Activated CD8-positive, alpha-beta memory T cell treated with anti-CD3 and anti-CD28 coated beads, Interleukin-2, amount 50 U/mL, for 4 hours (primary cell): ENCODE results near the gene SLC6A18.
"Not testable (repeated sequence)": the region's sequence is repeated elsewhere in the genome, so short reads cannot be mapped to it uniquely, and the experiment has no call there.

Experiments used
- DNase-seq: peaks from one replicate; pipeline ENCODE4 v3.0.0-alpha.2; 2020

SLC6A18 gene

GRCh38 chr5:1259806-1260480 is 34.8 kb downstream of the SLC6A18 start:
- DNase-seq, result no peak

- no peak for DNase-seq
Observed at GRCh38 chr5:1261643-1262042, 36.5 kb downstream of the SLC6A18 start.

GRCh38 chr5:1262381-1262780 is 37.2 kb downstream of the SLC6A18 start:
- DNase-seq, result no peak

DNA sequence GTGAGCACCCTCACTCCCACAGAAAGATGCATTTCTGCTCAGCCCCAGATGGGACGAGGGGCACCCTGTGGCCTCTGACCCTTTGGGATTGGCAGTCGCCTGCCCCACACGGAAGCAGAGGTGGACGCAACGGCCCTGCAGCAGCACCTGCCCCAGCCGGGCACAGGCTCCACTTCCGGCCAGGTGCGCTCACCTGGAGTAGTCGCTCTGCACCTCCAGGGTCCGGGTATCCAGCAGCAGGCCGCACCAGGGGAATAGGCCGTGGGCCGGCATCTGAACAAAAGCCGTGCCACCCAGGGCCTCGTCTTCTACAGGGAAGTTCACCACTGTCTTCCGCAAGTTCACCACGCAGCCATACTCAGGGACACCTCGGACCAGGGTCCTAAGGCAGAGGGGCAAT is 39.0 kb downstream of the SLC6A18 start:
- DNase-seq, result no peak

GRCh38 chr5:1265026-1265425 is 39.8 kb downstream of the SLC6A18 start:
- no peak for DNase-seq

DNA sequence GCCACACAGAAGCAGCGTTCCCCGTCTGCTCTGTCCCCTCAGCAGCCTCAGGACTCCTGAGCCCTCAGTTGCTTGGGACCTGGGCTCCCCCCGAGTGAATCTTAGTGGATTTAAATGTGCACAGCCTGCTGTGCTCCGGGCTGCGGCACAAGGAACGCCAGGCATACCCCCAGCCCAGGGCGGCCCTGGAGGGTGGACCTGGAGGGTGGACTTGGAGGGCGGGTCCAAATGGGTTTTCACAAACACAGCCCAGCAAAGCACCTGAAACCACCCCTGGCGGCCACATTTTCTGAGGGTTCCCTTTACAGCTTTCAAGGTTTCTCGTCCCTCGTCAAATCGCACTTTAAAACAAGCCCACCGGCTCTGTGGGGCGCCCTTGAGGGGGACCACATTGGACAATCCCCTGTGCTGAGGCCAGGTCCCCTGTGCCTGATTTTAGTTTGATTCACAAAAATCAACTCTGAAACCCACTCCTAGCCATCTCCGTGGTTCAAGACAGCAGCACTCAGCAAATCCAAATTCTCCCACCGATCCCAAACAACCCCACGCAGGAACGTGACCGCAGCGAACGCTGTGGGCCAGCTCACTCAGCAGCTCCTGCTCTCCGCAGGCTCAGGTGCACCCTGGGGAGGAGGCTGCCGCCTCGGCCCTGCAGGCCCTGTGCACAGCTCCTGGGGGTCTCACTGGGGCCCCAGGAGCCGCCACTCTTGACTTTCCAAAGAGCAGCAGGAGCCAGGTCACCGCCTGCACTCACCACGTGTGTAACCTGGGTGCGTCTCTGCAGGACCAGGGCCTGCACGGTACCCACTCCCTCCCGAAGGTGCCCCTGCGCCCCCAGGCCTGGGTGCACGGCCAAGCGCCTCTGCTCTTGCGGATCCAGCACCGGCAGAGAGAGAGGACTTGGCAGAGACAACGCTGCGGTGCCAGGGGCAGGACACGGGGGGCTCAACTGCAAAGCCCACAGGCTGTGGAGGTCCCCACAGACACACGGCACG is 40.6 kb downstream of the SLC6A18 start:
- no peak for DNase-seq

DNA sequence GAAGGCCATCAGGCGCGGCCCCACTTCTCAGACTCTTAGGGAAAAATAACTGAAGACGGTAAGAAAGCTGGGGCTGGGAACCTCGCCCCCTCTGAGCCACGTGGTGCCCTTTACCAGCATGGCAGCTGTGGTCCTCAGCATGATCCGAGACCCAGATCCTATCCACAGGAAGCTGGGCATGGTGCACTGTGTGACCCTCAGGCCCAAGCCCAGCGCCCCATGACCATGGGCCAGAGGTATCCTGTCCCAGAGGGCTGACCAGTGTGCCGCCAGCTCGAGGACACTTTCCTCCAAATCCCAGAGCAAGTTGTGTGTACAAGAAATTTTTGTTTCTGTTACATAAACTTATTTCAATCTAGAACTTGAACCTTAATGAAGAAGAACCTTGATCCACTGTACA is 41.6 kb downstream of the SLC6A18 start:
- DNase-seq, result no peak

- DNase-seq, result not testable (repeated sequence)
Observed at GRCh38 chr5:1267464-1267863, 42.3 kb downstream of the SLC6A18 start.

GRCh38 chr5:1268056-1268455 is 42.9 kb downstream of the SLC6A18 start:
- DNase-seq, result no peak

- peak; percentile 35 for DNase-seq
Observed at GRCh38 chr5:1268666-1269065, 43.5 kb downstream of the SLC6A18 start.

DNA sequence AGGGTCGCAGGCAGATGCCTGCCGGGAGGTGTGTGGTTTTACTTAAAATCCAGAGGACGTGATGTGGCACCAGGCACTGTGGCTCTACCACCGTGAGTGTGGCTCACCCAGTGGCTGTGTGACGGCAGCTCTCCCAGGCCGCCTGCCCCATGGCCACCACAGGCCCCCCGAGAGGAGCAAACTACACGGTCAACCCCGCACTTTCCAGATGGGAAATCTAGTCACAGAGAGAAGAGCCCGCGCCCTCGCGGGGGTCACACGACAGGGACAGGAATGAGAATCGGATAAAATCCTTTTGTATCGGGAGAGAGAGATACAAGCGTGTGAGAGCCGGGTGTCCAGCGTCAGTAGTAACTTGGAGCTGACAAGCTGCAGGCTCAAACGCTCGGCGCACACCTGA is 45.2 kb downstream of the SLC6A18 start:
- DNase-seq, result no peak

- no peak for DNase-seq
Observed at GRCh38 chr5:1270933-1271914, 46.0 kb downstream of the SLC6A18 start.

- no peak for DNase-seq
Observed at GRCh38 chr5:1272201-1272600, 47.0 kb downstream of the SLC6A18 start.

DNA sequence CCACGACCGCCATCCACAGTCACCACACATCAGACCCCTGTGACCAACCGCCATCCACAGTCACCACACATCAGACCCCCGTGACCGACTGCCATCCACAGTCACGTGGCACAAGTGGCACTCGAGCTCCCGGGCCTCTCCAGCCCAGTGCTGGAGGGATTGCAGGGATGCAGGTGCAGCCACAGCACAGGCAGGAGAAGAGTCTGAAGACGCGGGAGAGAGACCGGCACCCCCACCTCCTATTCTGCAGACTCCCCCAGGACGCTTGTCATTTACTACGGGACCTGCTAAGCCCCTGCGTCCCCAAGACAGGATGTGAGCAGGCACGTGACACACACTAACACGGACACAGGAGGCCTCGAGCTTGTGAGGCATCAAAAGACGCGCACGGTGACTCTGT is 48.6 kb downstream of the SLC6A18 start:
- no peak for DNase-seq

GRCh38 chr5:1274471-1274870 is 49.3 kb downstream of the SLC6A18 start:
- no peak for DNase-seq

GRCh38 chr5:1275397-1276391 is 50.5 kb downstream of the SLC6A18 start:
- DNase-seq, result not testable (repeated sequence)

DNA sequence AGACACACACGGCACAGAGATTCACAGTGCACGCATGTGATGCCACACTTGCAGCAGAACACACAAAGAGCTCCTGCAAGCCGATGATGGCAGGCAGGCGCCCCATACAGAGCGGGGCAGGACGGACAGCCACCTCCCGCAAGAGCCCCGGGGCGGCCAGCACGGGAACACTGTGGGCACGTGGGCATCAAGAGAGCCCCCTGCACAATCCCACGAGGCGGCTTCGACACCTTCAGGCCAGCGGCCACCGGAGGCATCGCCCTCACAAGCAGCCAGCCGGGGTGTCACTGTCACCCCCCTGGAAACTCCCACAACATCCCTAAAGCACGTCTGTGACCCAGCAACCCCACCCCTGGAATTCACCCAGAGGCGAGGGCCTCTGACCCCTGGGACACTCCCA is 51.7 kb downstream of the SLC6A18 start:
- DNase-seq, result no peak

GRCh38 chr5:1277331-1277730 is 52.1 kb downstream of the SLC6A18 start:
- no peak for DNase-seq

DNA sequence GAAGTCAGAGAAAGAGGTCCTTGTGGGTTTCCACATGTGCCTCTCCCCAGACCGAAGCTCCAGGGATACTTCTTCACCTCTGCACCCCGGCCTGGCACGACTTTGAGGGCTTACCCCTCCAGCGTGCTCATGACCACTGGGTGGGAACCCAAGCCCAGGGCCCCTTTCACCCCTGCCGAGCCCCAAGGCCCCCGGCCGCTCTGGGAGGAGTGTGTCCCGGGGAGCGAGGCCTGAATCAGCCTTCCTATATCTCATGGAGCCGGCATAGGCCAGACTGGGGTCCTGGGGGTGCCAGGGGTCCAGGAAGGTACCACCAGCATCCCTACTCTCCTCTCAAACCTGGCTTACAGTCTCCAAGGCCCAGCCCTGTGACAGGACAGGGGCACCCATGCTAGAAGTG is 52.6 kb downstream of the SLC6A18 start:
- no peak for DNase-seq

DNA sequence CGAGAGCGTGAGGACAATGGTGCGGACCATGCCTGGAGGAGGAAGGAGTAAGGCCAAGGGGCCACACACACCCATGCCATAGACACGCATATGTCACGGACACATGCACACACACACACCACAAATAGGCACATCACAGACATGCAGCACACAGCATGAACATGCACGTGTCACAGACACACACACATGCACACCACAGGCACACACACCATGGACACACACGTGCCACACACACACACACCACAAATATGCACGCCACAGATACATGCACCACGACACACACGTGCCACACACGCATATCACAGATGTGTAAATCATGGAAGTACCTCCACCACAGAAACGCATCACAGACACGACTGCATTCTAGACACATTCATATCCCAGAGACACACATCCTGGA is 53.0 kb downstream of the SLC6A18 start:
- peak; percentile 3 for DNase-seq

GRCh38 chr5:1278656-1279442 is 53.7 kb downstream of the SLC6A18 start:
- peak; percentile 12 for DNase-seq
